Stimulated activated CD8-positive, alpha-beta memory T cell treated with anti-CD3 and anti-CD28 coated beads, Interleukin-7, amount 100 ng/mL, for 48 hours (primary cell): Measurements from ENCODE around the gene SPTBN1.

Source experiments
- DNase-seq, 2 donors: peaks; one replicate each; pipeline ENCODE4 v3.0.0-alpha.2; 2020; ENCODE audit warnings: low read depth in 1 of 2; ENCODE audit errors: extremely low read depth in 1 of 2

The SPTBN1 gene

DNA sequence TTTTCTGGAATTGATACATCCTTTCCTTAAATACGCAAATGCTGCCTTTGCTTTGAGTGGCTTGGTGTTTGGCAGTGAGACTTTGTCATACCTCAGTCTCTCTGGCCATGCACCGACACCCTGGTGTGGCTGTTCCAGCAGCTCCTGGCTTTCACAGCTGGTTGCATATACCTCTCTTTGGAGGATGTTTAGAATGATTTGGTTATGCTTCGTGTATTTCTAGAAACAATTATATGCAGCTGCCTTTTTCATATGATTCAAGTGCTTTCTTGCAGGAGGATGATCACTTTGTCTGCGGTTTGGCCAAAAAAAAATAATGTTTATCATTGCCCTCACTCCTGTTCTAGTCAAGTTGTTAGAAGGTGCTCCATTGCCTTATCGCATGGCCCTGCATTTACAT, 172.3 kb downstream of the SPTBN1 start:
- DNase-seq, result no peak

DNA sequence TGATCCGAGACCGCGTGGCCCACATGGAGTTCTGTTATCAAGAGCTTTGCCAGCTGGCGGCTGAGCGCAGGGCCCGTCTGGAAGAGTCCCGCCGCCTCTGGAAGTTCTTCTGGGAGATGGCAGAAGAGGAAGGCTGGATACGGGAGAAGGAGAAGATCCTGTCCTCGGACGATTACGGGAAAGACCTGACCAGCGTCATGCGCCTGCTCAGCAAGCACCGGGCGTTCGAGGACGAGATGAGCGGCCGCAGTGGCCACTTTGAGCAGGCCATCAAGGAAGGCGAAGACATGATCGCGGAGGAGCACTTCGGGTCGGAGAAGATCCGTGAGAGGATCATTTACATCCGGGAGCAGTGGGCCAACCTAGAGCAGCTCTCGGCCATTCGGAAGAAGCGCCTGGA, 172.8 kb downstream of the SPTBN1 start:
- DNase-seq, result no peak

DNA sequence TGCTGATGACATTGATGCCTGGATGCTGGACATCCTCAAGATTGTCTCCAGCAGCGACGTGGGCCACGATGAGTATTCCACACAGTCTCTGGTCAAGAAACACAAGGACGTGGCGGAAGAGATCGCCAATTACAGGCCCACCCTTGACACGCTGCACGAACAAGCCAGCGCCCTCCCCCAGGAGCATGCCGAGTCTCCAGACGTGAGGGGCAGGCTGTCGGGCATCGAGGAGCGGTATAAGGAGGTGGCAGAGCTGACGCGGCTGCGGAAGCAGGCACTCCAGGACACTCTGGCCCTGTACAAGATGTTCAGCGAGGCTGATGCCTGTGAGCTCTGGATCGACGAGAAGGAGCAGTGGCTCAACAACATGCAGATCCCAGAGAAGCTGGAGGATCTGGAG, 173.3 kb downstream of the SPTBN1 start:
- DNase-seq, result no peak

DNA sequence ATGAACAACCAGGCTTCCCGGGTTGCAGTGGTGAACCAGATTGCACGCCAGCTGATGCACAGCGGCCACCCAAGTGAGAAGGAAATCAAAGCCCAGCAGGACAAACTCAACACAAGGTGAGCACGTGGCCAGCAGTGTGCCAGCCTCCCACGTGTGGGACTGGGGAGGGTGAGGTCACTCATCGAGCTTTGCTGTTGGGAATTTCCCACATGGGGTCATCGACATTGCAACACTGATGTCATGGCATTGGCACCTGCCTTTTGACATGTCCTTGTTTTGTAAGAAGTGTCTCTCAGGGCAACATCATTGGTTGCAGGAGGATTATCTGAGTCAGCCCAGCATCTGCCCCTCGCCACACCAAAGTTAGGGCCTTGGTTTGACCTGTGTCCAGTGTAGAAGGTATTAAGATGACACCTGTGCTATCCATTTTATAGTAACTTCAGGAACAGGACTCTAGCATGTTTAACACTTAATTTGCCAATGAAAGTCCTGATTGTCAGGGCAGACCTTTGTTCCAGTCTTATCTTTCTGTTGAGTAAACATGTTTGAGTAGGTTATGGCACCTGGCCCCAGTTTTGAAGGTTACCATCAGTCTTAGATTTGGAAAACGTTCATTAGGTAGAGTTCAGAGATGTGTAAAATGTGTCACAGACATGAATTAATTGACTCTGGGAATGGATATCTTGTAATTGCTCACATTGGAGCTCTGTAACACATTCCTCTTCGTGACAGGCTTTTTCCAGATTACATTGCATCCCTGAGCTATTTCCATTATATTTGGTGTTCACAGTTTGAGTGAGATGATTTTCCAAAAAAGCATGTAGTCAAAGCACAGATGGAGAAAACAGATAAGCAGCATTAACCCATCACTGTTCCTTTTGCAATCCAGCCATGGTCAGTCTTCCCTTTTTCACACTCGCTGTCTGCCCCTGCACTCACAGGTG, 174.1 kb downstream of the SPTBN1 start:
- DNase-seq, result peak in 1 of 2 donors; percentile 33

DNA sequence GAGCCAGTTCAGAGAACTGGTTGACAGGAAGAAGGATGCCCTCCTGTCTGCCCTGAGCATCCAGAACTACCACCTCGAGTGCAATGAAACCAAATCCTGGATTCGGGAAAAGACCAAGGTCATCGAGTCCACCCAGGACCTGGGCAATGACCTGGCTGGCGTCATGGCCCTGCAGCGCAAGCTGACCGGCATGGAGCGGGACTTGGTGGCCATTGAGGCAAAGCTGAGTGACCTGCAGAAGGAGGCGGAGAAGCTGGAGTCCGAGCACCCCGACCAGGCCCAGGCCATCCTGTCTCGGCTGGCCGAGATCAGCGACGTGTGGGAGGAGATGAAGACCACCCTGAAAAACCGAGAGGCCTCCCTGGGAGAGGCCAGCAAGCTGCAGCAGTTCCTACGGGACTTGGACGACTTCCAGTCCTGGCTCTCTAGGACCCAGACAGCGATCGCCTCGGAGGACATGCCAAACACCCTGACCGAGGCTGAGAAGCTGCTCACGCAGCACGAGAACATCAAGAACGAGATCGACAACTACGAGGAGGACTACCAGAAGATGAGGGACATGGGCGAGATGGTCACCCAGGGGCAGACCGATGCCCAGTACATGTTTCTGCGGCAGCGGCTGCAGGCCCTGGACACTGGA, 174.9 kb downstream of the SPTBN1 start:
- no peak for DNase-seq

DNA sequence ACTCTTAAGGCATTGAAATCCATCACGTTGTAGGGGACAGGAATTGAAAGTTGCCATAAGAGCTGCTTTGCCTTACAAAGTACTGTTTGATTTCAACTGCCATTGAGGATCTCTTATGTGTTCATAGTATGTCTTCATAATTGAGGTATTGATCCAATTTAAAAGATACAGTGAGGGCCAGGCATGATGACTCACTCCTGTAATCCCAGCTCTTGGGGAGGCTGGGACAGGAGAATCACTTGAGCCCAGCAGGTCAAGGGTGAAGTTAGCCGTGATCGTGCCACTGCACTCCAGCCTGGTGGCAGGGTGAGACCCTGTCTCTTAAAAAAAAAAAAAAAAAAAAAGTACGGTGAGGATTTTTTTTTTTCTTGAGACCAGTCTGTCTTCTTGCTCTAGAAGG, 175.6 kb downstream of the SPTBN1 start:
- DNase-seq, result no peak

DNA sequence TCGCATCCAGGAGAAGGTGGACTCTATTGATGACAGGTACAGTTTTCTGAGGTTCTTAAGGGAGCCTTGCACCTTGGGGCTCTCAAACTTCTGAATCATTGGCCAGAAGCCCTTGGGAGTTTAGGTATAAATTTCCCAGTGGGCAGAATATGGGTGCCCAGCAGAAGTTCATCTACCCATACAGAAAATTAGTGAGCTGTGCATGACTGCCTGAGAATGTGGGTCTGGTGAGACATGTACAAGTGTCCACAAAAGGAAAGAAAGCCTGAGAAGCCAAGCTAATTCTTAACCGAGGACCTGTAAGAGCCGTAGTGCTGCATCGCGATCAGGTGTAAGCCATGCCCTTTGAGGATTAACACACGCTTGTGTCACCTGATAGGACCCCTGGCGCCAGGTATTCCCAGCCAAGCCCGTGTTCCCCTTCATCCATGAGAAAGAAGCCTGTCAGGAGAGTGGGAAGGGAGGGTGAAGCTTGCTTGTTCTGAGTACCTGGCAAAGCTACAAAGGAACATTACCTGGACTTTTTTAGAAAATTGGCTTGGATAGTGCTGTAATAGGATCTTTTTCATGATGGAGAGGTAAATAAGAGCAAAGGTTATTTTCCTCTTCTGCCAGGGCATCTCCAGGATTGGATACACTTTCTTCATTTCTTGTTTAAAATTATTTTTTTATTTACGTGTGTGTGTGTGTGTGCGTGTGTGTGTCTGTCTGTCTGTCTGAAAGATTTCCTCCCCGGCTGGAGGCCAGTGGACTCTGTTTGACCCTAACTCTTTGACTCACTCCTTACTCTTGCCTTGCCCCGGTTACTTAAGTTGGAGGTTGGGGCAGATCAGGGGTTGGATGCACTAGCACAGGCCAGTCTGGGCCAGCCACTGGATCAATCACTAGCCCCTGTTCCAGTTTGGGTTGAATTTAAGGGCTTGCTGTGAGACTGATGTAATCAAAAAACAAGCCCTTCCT, 176.9 kb downstream of the SPTBN1 start:
- DNase-seq, result no peak

DNA sequence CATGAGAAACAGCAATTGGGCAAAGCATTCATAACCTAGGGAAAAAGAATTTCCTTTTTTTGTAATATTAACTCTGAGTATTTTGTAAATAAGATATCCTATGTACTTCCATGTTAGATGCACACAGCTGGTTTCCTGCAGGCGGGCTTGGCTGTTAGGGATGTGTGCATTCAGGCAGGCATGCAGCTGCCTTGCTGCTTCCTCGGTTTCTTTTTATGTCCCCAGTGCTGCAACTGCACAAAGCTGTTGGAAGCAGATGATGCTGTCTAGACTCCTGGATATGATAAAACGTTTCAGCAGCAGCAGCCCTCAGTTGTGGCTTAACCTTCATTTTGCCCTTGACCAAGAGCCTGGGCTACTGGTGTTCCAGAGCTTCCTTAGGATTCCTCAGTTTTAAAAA, 177.9 kb downstream of the SPTBN1 start:
- DNase-seq, result no peak

DNA sequence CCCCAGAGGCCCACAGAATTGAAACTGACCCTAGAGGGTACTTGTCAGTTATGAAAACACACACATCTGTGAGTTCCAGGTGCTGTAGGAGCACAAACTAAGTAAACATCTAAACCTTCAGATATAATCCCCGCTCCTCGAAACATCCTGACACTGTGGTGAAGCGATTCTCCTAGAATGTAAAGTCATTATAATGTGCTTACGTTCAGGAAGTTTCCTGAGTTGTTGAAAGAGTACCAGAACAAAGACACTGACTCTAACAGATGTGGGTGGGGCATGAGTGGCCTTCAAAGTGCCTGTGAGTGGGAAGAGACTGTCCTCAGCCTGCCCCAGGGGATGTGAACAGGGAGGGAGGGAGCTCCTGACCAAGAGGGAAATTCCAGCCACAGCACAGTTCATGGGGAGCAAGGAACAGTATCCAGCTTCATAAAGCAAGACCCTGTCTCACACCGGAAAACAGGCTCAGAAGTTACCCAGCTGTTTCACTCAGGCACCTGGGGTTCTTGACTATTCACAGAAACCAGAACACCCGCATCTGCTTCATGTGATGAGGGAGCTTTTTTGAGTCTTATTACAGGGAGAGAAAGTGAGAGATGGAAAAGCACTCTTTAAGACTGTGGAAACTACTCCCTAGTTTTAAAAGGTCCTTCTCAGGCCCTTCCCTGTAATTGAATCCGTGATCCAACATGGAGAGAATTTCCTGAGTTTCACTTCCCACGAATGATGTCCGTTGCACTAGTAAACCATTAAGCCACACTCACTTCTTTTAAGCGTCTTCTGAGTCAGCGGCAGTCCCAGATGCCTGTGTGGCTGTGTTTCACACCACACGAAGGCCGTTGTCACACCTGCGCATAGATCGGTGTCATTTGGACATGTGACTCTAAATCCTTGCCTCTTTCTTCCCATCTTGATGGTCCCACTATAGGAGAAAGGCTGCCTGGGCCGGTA, 178.7 kb downstream of the SPTBN1 start:
- DNase-seq, result no peak

DNA sequence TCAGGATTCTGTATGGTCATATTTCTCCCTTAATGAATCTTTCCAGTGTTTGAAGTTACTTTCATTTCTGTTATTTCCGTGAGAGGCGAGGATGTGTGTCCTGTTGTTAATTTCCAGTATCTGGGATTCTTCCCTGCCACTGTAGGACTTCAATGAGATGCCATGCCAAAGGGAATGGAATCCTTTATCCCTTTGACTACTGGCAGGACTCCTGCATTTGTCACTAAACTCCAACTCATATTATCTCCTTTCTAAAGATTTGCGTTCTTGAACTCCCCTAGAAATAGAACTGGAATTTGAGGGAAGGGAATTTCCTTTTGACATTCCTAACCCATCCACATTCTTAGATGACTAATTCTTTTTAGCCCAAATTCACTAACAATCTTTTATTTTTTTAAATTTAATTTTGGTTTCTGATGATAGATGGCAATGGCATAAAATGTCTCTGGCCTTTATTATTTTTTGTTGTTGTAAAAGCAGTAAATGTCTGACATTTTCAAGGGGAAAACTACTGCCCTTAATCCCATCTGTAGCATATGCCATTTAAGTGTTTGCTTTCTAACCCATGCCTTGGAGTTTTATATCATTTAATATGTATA, 179.5 kb downstream of the SPTBN1 start:
- DNase-seq, result no peak

DNA sequence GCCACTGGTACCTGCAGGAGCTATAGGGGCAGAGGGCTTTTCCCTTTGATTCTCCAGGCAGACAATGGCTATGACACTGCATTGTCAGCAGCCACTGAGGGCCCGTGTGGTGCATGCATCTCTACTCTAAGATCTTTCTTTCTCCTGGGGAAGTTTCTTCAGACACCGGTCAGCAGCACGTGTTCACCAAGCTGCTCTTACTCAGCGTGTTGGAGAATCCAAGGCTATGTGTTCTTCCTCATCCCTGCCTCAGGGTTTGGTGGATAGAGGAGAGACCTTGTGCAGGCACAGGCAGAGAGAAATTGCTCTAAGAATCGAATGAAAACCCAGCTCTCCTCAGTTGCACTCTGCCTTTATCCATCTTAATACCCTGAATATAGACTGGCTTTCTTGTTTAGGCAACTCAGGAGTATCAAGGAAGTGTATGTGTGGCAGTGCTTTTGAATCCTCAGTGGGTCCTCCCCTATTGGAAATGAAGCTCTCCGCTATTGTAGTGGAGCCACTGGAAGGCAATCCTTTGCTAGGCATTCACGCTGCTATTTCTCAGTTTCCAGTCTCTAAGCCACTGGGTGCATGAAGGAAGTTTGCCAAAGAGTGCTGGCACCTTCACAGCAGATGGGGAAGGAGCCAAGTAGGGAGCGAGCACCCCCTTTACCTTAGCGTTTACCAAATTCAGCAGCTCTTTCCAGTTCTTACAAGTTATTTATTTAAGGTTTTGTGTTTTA, 180.4 kb downstream of the SPTBN1 start:
- no peak for DNase-seq

DNA sequence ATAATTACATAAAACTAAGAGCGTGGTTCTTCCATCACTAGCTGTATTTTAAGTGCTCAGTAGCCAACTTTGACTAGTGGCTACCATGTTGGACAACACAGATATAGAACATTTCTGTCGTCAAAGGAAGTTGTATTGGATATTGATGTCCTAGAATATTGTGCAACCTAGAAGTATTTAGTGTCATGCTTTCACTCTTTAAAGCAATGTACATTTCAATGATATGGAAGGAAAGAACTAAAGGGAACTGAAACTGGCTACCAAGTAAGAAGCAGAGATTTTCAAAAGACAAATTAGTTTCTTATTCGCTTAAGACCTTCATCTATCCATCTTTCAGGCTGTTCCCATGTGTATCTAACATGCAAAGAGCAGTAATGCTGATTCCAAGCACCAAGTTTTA, 182.0 kb downstream of the SPTBN1 start:
- DNase-seq, result no peak

DNA sequence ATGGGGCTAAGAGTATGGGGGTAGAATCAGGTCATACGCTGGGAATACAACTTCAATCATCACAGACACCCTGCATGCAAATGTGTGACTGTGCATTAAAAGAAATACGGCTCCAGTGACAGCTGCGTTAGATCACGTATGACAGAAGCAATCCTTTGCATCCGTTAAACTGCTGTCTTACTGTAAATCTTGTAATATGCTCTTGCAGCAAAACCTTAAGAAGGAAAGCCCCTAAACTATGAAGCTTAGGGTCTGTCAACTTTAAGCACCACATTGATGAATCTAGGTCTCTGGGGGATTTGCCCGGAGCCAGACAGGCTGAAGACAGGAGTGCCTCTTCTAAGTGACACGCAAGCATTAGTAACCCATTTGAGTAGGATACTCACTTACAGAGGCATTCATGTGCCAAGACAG, 182.7 kb downstream of the SPTBN1 start:
- no peak for DNase-seq

DNA sequence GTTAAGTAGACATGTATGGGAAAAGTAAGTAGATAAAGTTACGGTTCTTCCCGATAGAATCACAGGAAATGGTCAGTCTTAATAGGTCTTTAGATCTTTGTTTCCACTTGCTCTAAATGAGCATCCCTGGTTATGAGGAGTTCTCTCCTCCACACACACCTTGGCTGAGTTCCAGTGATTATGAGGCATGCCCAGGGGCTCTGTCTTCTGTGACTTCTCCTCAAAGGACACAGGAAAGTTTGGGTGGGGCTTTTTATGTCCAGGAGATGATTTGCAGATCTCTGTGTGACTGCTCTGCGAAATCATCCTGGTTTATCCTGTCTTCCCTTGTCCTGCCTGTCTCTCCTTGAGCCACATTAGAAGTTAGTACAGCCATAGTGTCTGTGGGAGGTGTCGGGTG, 183.5 kb downstream of the SPTBN1 start:
- DNase-seq, result no peak

DNA sequence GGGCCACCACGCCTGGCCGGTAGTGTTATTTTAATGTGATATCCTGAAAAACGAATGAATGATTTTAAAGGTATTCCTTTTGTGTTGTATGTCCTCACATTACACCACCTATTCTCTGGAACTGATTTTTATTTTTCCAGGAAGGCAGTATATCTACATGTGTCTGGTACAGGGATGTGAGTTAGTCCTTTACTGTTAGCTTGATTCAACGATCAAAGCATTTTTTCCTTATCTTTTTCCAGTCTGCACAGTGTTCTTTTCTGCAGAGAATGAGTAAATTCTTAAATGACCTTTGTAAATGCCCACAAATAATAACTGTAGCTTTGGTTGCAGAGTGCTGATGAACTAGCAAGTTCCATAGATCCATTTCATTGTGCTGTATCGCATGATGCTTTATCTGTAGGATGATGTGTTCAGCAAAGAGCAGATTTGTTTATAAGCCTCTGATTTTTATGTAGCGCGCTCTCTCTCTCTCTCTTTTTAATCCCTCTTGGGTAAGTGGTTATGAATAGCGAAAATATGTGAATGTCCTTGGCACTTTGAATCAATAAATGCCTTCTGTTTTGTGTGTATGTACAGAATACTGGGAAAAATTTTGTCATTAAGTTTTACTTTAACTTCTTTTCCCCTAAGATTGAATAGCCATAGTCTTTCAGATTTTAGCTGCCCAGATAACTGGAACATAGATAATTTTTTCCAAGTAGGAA, 184.9 kb downstream of the SPTBN1 start:
- no peak for DNase-seq

DNA sequence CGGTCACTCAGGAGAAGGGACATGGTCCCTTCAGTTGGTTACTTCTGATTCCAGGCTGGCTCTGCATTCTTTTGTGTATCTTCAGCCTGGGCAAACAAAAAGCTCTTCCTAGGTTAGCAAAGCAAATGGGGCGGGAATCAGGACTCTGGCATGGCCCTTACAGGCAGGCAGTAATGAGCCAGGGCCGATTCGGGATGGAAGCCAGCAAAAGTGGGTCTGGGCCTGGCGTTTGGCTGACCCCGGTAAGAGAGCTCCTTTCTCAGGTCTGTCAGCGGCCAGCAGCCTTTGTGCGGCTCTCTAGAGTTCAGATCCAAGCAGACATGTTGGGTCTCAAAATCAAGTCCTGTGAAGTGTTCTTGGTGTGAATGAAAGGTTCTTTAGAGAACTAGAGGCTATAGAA, 185.9 kb downstream of the SPTBN1 start:
- no peak for DNase-seq

DNA sequence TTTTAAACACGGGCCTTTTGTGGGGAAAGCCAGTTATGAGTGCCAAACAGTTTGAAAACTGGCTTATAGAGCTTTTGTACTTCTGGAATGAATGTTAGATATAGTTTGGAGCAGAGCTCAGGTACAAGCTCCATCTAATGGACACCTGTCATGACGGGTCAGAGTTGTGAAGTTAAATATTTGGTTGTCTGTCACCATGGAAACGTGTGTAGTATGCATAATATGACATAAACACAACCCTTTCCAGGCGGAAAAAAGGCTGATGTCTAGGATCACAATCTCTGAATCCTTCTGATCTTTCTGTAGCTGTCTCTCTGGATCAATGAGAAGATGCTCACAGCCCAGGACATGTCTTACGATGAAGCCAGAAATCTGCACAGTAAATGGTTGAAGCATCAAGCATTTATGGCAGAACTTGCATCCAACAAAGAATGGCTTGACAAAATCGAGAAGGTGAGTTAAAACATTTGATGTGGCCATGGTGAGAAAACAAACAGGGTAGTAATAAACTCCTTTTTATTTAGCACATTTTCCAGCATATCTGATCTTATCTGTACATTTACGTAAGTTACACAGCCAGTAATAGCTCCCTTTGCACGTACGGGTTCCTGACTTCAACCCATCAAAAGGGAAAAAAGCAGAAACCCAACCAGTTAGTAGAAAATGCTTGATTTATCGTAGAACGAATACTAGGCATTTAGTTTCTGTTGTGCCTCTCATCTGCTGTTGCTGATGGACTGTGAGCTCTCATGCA, 186.7 kb downstream of the SPTBN1 start:
- no peak for DNase-seq

DNA sequence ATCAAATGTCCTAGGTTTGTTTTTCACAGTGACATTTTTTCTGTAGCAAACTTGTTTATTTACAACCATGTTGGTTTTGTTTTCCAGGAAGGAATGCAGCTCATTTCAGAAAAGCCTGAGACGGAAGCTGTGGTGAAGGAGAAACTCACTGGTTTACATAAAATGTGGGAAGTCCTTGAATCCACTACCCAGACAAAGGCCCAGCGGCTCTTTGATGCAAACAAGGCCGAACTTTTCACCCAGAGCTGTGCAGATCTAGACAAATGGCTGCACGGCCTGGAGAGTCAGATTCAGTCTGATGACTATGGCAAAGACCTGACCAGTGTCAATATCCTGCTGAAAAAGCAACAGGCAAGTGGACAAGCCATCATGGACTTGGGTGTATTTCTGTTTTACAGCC, 188.1 kb downstream of the SPTBN1 start:
- no peak for DNase-seq
